ENCODE data around the gene RBFA.

RBFA gene

GRCh38 chr18:80067321-80067720, 33.1 kb downstream of the RBFA start:
- no peak overlapping the region for H3K4me3 ChIP-seq (ENCODE audit: low read depth, low read length)
- DNase-seq (ENCODE audit: low read depth) = no peak

- no peak overlapping the region for H3K4me3 ChIP-seq (ENCODE audit: low read depth, low read length)
- no peak for DNase-seq (ENCODE audit: low read depth)
Measured at GRCh38 chr18:80067897-80068296, 33.7 kb downstream of the RBFA start.

DNA sequence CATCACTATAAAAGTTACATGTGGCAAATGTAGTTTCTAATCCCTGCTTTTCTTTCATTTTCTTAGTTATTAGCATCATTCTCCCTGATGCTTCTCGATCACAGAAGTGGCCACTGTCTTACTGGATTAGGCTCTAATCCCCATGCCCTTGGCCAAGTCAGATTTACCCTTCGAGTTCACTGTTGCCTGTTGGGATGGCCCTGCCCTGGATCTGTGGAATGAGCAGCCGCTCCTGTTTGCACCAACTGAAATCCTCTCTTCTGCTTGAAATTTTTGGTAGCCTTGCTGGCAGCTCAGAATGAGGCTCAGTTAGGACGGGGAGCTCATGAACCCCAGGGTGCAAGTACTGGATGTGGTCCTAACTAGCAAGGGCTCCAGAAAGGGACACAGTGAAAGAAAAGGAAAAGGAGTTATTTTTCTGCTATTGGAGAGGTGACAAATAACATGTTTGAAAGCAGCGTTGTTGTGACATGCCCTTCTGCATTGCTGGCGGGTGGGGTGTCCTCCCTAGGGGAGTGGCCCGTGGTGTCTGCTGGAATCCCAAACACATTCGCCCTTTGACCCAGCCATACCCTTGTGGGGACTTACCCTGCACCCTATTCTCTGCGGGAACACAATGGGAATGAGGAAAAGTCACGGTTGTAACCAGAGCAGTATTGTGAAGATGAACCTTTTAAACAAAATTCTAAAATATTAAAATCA, 34.5 kb downstream of the RBFA start:
- no peak for DNase-seq (ENCODE audit: low read depth)
- H3K4me3 ChIP-seq (ENCODE audit: low read depth, low read length) = no peak overlapping the region

DNA sequence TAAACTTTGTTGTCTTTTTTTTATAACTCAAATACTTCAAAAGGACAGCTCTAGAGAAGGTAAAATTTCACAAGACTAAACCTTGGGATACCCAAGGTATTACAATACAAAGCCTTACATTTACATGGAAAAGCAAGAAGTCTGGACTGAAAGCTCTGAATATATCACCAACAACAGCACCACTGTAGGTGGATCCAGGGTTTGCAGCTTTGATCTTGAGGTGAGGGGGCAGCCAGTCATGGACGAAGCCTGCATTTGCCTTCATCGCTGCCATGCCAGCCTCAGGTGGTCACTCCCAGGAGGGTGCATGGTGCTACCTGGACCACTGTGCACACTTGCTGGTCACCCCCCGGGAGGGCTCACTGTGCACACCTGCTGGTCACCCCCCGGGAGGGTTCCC, 36.6 kb downstream of the RBFA start:
- no peak overlapping the region for H3K4me3 ChIP-seq (ENCODE audit: low read depth, low read length)
- DNase-seq (ENCODE audit: low read depth) = no peak

GRCh38 chr18:80074183-80074582, 39.9 kb downstream of the RBFA start:
- no peak overlapping the region for H3K4me3 ChIP-seq (ENCODE audit: low read depth, low read length)

GRCh38 chr18:80074697-80075096, 40.5 kb downstream of the RBFA start:
- no peak for DNase-seq (ENCODE audit: low read depth)
- no peak overlapping the region for H3K4me3 ChIP-seq (ENCODE audit: low read depth, low read length)

More at GRCh38 chr18:80074183-80074582, 39.9 kb downstream of the RBFA start:
- no peak for DNase-seq (ENCODE audit: low read depth)

GRCh38 chr18:80075940-80076339, 41.7 kb downstream of the RBFA start:
- no peak overlapping the region for H3K4me3 ChIP-seq (ENCODE audit: low read depth, low read length)
- no peak for DNase-seq (ENCODE audit: low read depth)

DNA sequence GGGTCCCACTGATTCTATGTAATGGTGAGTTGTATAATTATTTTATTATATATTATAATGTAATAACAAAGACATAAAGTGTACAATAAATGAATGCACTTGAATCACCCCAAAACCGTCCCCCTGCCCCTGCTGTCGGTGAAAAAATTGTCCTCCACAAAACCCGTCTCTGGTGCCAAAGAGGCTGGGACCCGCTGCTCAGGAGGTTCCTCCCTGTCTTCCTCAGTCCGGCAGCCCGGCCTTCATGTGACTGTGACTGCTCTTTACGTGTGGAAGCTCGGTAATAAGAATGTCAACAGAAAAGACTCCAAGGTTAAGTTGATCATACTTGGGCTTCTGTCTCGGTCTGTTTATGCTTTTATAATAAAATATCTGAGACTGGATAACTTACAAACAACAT, 42.1 kb downstream of the RBFA start:
- DNase-seq (ENCODE audit: low read depth) = no peak
- H3K4me3 ChIP-seq (ENCODE audit: low read depth, low read length) = no peak overlapping the region

DNA sequence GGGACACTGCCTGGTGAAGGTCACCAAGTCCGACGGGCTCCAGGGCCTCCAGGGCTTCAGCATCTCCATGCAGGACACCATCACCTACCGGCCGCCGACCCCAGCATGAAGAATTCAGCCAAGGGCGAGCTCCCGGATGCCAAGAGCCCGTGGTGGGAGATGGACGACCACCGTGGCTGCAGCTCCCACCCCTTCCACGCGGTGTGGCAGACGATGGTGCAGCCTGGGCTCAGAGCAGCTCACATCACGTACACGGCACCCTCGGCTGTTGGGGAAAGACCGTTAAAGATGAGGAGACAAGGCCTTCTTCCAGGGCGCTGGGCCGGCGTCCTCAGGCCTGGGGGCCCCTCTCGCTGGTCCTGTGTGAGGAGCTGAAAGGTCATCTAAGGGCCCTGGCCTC, 43.6 kb downstream of the RBFA start:
- H3K4me3 ChIP-seq (ENCODE audit: low read depth, low read length) = no peak overlapping the region

More for the DNA sequence above, 43.6 kb downstream of the RBFA start:
- DNase-seq (ENCODE audit: low read depth) = no peak

Data from skeletal muscle cell (primary cell).